HG03354 (cell line): ENCODE data around the gene LIX1L.

Experiments used
- ATAC-seq: cut with Tn5 transposase; IDR thresholded peaks from one replicate; pipeline ENCODE4 v1.9.1; 2021; ENCODE audit warnings: mild to moderate bottlenecking; ENCODE audit not compliant: unreplicated experiment, poor library complexity, severe bottlenecking

Gene LIX1L

GRCh38 chr1:145986551-145986950 lies 28.7 kb upstream of the LIX1L start:
- ATAC-seq, result no peak

DNA sequence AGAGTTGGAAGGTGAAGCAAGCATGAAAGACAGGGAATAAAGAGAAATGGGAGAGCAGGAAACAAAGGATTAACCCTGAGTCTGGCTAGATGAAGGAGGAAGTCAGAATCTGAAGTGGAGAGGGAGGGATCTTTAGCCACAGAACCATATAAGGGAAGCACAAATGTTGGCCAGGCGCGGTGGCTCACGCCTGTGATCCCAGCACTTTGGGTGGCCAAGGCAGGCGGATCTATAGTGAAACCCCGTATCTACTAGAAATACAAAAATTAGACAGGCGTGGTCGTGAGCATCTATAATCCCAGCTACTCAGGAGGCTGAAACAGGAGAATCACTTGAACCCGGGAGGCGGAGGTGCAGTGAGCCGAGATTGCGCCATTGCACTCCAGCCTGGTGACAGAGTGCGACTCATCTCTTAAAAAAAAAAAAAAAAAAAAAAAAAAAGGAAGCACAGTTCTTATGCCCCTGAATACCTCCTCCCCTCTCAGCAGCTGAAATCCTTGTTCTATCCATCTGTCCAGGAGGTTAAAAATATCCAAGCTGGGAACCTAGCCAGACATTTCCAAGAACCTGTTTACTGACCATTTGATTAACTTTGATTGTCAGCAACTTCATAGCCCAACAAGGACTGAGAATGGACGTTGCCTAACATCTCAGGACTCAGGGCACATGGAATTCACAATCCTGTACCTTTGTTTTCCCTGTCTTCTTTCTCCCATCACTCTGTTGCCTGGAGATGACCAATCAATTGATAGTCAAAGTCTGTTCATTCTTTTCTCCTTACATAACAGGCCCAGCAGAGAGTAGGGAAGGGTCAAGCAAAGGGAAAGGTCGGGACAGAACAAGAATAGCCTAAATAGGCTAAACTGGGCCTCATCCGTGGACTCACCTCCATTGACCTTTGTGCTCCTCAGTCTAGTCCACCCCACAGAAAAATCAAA lies 28.0 kb upstream of the LIX1L start:
- ATAC-seq, result no peak

DNA sequence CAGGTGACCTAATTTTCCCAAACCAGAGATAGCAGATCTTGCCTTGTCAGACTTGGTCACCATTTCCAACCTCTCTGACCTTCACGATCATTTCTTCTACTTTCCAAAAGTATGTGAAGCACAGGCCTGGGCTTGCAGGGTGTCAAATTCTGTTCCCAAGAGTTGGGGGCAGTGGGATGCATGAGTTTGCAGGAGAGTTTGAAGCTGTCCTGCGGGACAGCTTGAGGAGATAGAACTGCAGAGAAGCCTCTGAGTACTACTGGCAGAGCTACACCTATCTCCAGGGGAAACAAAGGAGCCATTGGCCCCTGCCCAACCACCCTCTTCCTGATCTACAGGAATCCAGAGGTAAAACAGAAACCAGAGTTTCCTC lies 27.3 kb upstream of the LIX1L start:
- ATAC-seq, result no peak

- no peak for ATAC-seq
These were observed 26.4 kb upstream of the LIX1L start for GRCh38 chr1:145983960-145984830.

- no peak for ATAC-seq
These were observed 25.4 kb upstream of the LIX1L start for GRCh38 chr1:145983206-145983675.

GRCh38 chr1:145982010-145982723 lies 24.4 kb upstream of the LIX1L start:
- ATAC-seq, result no peak

DNA sequence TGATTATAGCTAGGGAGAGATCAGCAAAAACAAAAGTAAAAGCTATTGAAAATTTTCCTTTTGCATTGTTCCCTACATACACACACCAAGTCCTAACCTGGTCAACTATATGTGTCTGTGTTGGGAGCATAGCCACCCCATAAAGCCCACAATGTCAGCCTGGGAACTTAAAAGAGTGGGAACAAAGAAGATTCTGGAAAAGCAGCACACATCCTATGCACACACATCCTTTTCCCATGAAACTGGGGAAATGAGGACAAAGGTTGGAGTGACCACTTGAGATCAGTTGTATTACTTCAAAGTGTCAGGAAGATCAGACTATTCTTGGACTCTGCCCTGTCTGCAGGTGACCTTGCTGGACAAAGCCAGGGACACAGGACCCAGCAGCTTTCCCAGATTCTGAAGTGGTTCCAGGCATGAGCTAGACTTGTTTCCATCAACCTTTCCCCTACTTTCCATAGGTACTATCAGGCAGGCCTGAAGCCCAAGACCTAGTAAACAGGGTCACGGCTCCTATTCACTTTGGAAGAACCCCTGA lies 22.7 kb upstream of the LIX1L start:
- no peak for ATAC-seq

DNA sequence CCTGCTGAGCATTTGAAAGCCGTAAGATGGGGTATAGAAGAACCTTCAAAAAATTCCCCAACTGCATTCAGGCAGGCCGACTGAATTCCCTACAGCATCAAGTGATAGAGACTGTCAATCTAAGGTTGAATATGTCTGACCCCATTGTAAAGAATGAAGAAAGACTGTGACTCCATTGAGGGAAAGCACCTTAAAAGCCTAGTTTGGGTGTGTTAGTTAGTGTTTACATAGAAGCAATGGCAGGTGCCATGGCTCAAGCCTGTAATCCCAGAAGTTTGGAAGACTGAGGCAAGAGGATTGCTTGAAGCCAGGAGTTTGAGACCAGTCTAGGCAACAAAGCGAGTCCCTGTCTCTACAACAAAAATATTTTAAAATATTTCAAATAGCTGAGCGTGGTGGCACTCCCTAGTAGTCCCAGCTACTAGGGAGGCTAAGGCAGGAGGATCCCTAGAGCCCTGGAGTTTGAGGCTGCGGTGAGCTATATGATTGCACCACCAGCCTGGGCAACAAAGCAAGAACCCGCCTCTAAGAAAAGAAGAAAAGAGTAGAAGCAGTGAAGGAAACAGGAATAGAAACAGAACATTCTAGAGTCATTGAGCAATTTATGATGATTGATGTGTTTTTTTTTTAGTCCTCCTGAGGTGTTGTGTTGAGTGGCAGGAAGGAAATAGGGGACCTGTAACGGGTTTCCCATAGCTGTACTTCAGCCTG lies 22.1 kb upstream of the LIX1L start:
- ATAC-seq, result no peak

DNA sequence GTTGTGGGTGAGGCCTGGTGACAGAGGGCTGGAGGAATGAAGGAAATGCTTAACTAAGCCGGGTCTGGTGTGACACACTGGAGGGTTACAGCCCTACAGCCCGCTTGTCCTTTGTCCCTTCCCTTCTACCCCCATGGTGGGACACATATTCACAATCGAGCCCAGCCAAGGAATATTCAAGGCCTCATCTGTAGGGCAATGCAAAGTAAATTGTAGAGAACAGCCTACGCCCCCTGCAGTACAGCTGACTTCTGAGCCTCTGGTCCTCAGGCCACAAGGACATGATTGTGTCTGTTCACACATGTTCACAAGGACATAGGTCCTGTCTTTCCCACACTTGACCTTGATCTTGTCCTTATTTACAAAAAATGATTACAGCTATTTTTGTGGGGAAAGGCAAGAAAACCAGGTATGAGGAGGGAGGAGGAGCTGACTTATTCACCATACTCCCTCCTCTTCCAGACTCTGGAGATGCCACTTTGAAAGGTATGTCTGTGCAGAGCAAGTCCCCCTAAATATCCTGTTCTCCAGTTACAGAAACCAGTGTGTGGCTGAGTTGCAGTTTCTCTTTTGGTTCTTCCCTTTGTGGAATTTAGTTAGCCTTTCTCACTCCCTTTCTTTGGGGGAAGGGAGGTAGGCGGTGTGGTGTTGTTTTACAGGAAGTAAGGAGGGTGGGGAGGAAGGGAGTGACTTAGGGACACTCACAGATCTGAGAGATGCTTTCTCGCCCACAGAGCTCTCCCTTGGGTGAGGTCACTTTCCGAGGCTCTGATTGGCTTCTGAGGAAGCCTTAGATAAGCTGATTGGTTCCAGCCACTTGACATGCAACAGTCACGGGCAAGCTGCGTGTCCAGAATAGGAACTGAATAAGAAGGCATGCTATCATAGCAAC lies 21.3 kb upstream of the LIX1L start:
- ATAC-seq, result peak; percentile 92

DNA sequence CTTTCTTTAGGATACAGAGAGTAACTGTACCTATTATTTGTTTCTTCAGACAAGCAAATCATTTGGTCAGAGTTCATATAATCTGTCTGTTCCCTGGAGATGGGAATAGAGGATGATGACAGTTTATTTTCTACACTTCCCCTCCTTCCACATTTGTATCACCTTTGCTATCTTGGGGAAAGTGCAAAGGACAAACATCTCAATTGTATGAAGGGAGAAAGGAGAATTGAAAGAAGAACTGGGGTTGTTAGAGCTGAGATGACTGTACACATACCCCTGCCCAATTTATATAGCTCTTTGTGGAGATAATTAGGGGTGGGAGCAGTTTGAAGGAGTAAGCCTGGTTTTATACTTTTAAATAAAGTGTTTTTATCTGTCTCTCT lies 20.6 kb upstream of the LIX1L start:
- ATAC-seq, result no peak

DNA sequence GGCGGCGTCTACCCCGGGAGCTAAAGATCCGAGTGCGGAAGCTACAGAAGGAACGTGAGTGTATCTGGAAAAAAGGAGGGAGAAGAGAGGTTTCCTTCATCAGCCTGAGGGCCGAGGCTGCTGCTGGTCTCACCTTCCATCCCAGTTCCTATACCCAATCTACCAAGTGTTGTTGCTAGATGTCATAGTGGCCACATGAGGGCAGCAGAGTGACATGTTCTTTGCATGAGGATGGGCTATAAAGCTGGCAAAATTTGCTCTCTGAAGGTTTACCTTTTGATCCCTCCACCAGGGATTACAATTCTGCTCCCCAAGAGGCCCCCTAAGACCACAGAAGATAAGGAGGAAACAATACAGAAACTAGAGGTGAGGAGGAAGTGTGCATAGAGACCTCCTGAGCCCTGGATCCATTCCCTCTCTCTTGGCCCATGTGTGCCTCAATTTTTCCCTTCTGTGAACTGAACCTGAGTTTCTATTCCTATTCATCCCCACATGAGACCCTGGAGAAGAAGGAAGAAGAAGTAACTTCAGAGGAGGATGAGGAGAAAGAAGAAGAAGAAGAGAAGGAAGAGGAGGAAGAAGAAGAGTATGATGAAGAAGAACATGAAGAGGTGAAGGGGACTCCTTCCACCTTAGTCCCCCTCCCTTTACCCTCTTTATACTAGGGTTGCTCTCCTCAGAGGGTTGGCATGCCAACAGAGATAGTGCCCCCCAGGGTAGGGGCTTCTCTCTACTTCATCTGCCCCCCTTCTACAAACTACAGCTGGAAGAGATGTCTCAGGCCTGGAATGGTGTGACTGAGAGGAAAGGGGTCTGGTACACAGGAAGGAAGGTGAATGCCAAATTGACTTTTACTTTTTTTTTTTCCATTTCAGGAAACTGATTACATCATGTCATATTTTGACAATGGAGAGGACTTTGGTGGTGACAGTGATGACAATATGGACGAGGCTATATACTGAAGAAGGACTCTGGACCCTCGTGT lies 20.0 kb upstream of the LIX1L start:
- peak; percentile 32 for ATAC-seq

DNA sequence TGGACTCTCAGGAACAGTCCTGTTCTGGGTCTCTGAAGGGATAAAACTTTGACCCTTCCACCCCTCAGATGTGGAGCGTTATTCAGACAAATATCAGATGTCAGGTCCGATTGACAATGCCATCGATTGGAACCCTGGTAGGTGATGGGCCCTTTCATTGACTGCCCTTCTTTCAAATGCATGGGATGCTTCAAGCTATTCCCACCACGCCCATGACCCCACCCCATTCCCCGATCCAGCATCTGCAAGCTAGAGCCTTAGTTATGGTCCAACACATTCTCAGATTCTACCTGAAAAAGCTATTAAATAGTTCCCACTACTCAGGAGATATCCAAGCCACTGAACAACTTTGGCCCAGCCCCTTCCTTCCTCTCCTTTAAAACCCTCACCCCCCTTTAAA lies 19.2 kb upstream of the LIX1L start:
- no peak for ATAC-seq

GRCh38 chr1:145975216-145975615 lies 17.4 kb upstream of the LIX1L start:
- no peak for ATAC-seq

DNA sequence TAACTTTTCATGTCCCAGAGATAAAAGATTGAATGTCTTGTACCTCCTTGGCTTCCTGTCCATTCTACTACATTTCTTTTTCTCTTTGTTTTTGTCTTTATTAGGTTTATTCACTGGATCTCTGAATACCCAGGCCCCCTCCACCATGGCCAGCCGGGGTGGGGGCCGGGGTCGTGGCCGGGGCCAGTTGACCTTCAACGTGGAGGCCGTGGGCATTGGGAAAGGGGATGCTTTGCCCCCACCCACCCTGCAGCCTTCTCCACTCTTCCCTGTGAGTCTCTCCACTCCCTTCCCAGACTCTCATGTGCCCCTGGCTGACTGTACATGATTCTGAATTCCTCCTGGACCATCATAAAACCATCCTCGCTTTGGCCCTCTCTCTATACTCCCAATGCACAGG lies 16.9 kb upstream of the LIX1L start:
- ATAC-seq, result no peak

GRCh38 chr1:145972580-145972979 lies 14.8 kb upstream of the LIX1L start:
- ATAC-seq, result no peak

GRCh38 chr1:145967288-145967687 lies 9.5 kb upstream of the LIX1L start:
- no peak for ATAC-seq

DNA sequence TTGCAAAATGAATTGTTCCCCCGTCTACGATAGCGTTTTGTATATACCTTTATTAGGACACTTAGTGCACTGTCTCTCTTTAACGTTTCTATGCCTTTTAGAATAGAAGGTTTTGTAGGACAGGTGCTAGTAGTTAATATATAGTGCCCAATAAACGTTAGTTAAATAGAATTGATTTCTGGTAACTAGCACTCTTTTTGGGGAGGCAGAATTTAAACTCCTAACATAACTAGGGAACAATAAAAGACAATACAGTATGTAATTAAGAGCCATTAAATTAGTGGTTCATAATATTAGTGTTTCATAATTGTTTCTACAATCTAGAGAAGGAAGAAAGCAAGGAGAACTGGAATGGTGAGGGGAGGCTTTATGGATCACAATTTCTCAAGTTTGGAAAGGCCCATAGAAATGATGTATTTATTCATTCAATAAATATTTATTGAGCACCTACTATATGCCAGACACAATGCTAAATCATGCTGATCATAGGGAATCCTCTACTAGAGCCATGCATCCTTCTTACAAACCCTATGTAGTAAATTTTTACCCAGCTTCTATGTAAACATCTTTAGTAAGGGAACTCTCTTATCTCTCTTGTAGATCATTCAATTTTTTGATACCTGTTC lies 7.4 kb upstream of the LIX1L start:
- no peak for ATAC-seq
